Peyer's patch (tissue), 4 donors: Measurements from ENCODE around the gene COLEC12. TPM values are rescaled to one million over a fixed set of nuclear protein-coding genes. Genes with fewer than 3 reads are reported as not detected.
A peak's percentile ranks its signal among the peaks of the same experiment; 100 is the strongest.

Source experiments
- DNase-seq, 3 donors: peaks; one replicate each; pipeline ENCODE4 v3.0.0-alpha.2; 2017 to 2019
- H3K27ac ChIP-seq, 4 donors: fragments of 200-600 bp; sonication (generic); one replicate each; pipeline ENCODE4 v1.5.1; 2016 to 2019
- H3K27me3 ChIP-seq, 2 donors: fragments of 200-600 bp; sonication (generic); one replicate each; pipeline ENCODE4 v1.5.1; 2019
- H3K36me3 ChIP-seq, 3 donors: fragments of 200-600 bp; sonication (generic); one replicate each; pipeline ENCODE4 v1.5.1; 2016 to 2019
- H3K4me1 ChIP-seq, 4 donors: fragments of 200-600 bp; sonication (generic); one replicate each; pipeline ENCODE4 v1.5.1; 2016 to 2019
- H3K4me3 ChIP-seq, 4 donors: fragments of 200-600 bp; sonication (generic); 1 replicate in 3 of 4; 2 replicates in 1 of 4; pipeline ENCODE4 v1.5.1; 2016 to 2019; ENCODE audit warnings: mild to moderate bottlenecking in 1 of 4
- H3K9me3 ChIP-seq, 4 donors: fragments of 200-600 bp; sonication (generic); one replicate each; pipeline ENCODE4 v1.5.1; 2016 to 2019; ENCODE audit warnings: mild to moderate bottlenecking in 1 of 4
- POLR2A ChIP-seq, 2 donors: fragments of 450-650 bp; IDR thresholded peaks; one replicate each; pipeline ENCODE4 v1.5.1; 2017; ENCODE audit warnings: antibody characterized with exemption in 2 of 2, mild to moderate bottlenecking in 2 of 2, moderate library complexity in 2 of 2
- total RNA-seq, 4 donors: library from RNA; depleted of rRNA; stranded (reverse); fragments of >200 nt; gene quantifications; one replicate each; pipeline ENCODE4 v1.1.0, GENCODE V29; 2016
- TF ChIP-seq, protein P1 (sequence below), 6 experiments: fragments of 450-650 bp in 4 of 6; fragments of 200-600 bp in 2 of 6; sonication (generic) in 1 of 6; IDR thresholded peaks; one replicate each; pipeline ENCODE4 v1.5.1; 2017 to 2019; ENCODE audit warnings: antibody characterized with exemption in 6 of 6, mild to moderate bottlenecking in 3 of 6, moderate library complexity in 1 of 6

COLEC12 gene
- total RNA-seq, 4 donors from 2014 or later, result 0.88 to 7.6 (median 3.8) TPM

DNA sequence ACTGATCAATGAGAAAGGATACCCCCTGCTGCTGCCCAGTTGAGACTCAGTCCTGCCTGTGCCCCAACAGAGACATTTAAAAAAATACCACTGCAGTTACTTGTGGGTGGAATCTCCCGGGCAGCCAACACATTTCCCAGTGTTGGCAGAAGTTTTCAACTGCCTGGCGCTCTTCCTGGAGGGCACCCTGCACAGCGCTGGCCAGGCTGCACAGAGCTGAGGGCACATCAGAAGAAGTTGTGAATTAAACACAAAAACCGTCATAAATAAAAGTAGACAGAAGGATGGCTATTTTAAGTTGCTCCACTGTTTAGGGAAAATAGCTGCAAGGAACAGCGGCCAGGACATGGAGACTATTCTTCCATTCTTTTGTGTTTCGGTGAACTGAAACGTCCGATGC is 122.4 kb downstream of the COLEC12 start:
- H3K4me1 ChIP-seq, result no peaks in the 10 kb centered on the region
- H3K36me3 ChIP-seq, result no peaks in the 10 kb centered on the region
- H3K9me3 ChIP-seq, result no peaks in the 10 kb centered on the region
- TF ChIP-seq, protein P1, sequence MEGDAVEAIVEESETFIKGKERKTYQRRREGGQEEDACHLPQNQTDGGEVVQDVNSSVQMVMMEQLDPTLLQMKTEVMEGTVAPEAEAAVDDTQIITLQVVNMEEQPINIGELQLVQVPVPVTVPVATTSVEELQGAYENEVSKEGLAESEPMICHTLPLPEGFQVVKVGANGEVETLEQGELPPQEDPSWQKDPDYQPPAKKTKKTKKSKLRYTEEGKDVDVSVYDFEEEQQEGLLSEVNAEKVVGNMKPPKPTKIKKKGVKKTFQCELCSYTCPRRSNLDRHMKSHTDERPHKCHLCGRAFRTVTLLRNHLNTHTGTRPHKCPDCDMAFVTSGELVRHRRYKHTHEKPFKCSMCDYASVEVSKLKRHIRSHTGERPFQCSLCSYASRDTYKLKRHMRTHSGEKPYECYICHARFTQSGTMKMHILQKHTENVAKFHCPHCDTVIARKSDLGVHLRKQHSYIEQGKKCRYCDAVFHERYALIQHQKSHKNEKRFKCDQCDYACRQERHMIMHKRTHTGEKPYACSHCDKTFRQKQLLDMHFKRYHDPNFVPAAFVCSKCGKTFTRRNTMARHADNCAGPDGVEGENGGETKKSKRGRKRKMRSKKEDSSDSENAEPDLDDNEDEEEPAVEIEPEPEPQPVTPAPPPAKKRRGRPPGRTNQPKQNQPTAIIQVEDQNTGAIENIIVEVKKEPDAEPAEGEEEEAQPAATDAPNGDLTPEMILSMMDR (IDR thresholded peaks at IDR 0.05), result no peak
- no peak for TF ChIP-seq POLR2A (IDR thresholded peaks at IDR 0.05)
- no peak for DNase-seq
- no peak overlapping the region for H3K27ac ChIP-seq
- no peaks in the 10 kb centered on the region for H3K27me3 ChIP-seq
- no peak overlapping the region for H3K4me3 ChIP-seq

DNA sequence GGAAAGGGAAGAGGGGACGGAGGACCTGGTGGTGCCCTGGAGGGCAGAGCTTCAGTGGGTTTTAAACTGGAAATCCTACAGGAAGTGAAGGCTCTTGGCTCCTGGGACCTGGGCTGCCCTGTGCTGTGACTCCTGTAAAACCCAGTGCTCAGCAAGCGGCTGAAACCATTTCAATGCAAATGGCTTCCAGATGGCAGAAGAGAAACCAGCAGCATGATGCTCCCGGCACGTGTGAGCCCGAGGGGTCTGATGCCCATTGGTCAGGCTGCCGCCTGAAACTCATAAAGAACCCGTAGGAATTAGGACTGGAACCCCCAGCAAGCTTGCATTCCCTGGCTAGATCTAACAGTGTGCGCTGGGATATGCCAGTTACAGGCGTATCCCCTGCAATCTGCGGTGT is 123.4 kb downstream of the COLEC12 start:
- TF ChIP-seq, protein P1 (IDR thresholded peaks at IDR 0.05), result no peak
- no peak for TF ChIP-seq POLR2A (IDR thresholded peaks at IDR 0.05)
- no peak overlapping the region for H3K27ac ChIP-seq

DNA sequence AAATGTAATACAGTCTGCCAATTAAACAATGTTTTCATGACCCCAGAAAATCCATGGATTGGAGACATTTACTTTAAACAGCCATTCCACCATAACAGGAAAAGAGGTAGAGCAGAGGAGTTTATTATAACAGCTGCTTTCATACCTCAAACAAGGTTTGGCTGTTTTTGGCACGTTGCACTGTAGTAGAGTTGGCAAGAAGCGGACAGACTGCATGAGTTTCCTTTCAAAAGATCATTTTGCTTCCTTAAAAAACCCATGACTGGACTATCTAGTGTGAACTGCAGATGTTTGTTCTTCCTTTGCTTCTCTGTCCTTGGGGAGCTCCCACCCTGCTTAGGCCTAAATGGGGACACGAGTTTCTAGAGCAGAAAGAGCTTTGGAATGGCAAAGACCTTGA is 124.2 kb downstream of the COLEC12 start:
- H3K27ac ChIP-seq, result peak overlapping the region in 1 of 4 donors; percentile 3
- no peaks in the 10 kb centered on the region for H3K27me3 ChIP-seq
- H3K4me1 ChIP-seq, result peaks cover 0 to 7% (median 0%) of the 10 kb centered on the region in 4 donors
- no peaks in the 10 kb centered on the region for H3K9me3 ChIP-seq
- no peak for DNase-seq
- TF ChIP-seq, protein P1 (IDR thresholded peaks at IDR 0.05), result no peak
- no peak for TF ChIP-seq POLR2A (IDR thresholded peaks at IDR 0.05)
- no peak overlapping the region for H3K4me3 ChIP-seq
- H3K36me3 ChIP-seq, result no peaks in the 10 kb centered on the region

More for the DNA sequence above, 123.4 kb downstream of the COLEC12 start:
- no peak for DNase-seq
- no peaks in the 10 kb centered on the region for H3K27me3 ChIP-seq
- H3K9me3 ChIP-seq, result no peaks in the 10 kb centered on the region
- H3K4me3 ChIP-seq, result no peak overlapping the region
- H3K36me3 ChIP-seq, result no peaks in the 10 kb centered on the region
- H3K4me1 ChIP-seq, result no peaks in the 10 kb centered on the region

DNA sequence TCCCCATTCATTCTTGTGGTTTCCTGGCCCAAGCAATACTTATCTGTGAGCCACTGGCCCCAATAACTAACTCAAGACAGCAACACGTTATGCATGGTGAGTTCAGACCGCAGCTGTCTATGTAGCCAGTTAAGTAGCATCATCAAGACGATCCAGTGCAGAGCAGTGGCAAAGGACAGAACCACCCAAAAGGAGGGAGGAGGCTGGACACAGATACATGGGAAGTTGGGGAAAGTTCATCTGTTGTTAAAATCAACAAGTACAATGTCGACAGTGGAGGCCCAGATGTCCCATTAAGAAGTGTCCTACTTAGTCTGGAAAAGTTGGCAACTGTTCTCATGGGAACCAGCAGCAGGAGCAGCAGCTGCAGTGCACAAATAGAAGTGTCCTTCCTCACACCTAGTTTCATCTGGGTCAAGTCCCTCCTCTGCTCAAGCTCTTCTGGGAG is 125.8 kb downstream of the COLEC12 start:
- no peak overlapping the region for H3K4me3 ChIP-seq
- peaks cover 0 to 14% (median 0%) of the 10 kb centered on the region in 4 donors for H3K4me1 ChIP-seq
- TF ChIP-seq, protein P1 (IDR thresholded peaks at IDR 0.05), result no peak
- peak overlapping the region in 1 of 4 donors; percentile 43 for H3K27ac ChIP-seq
- H3K9me3 ChIP-seq, result no peaks in the 10 kb centered on the region
- H3K27me3 ChIP-seq, result no peaks in the 10 kb centered on the region
- DNase-seq, result no peak
- H3K36me3 ChIP-seq, result no peaks in the 10 kb centered on the region

DNA sequence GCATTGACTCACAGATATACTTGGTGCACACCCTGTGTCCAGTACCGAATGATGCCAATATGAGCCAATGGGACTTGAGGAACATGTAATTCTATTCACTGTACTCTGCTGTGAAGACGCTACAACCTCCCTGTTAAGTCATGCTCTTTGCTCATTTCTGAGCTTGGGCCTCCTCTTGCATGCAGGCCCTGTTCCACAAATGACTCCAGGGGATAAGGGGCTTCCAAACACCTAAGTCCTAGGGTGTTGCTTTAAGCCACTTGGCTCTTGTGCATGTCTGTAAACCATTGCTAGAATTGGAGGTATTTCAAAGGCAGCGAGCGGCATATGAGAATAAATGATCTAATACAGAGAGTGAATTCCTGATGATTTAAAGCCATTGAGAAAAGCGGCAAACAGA is 126.7 kb downstream of the COLEC12 start:
- no peak overlapping the region for H3K27ac ChIP-seq
- TF ChIP-seq POLR2A (IDR thresholded peaks at IDR 0.05), result no peak
- TF ChIP-seq, protein P1 (IDR thresholded peaks at IDR 0.05), result no peak
- peaks cover 0 to 14% (median 0%) of the 10 kb centered on the region in 4 donors for H3K4me1 ChIP-seq

DNA sequence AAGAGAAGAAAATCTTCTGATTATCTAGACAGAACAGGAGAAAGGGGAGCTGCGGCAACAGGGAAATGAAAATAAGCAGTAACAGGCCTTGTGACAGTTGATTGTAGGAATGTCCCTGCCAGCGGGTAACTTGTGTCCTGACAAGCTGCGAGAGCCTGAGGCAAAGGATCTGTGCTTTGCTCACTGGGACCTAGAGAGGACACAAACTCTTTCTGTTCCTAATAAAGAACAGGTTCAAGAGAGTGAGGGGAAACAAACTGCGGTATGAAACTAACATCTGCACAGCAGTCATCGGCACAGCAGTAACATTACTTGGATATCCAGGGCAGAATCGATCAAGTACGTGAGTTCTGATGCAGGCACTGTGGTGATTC is 128.9 kb downstream of the COLEC12 start:
- no peak for DNase-seq
- peak overlapping the region in 1 of 4 donors; percentile 22 for H3K27ac ChIP-seq
- H3K4me3 ChIP-seq, result no peak overlapping the region
- TF ChIP-seq, protein P1 (IDR thresholded peaks at IDR 0.05), result no peak
- no peak for TF ChIP-seq POLR2A (IDR thresholded peaks at IDR 0.05)
- H3K9me3 ChIP-seq, result no peaks in the 10 kb centered on the region
- H3K4me1 ChIP-seq, result peaks cover 0 to 14% (median 0%) of the 10 kb centered on the region in 4 donors
- no peaks in the 10 kb centered on the region for H3K36me3 ChIP-seq
- no peaks in the 10 kb centered on the region for H3K27me3 ChIP-seq

More for the DNA sequence above, 126.7 kb downstream of the COLEC12 start:
- Histone ChIP-seq H3K27me3 (no peaks in the 10 kb centered on the region), H3K9me3 (no peaks in the 10 kb centered on the region), H3K36me3 (no peaks in the 10 kb centered on the region), H3K4me3 (no peak overlapping the region)
- no peak for DNase-seq
